WI38 (cell line): ENCODE results near the gene SPOCK1.

Experiments
- H3K4me3 ChIP-seq: 2 replicates; pipeline ENCODE4 v1.5.1; 2011; ENCODE audit warnings: low read depth, mild to moderate bottlenecking, control low read depth, low read length
- CTCF ChIP-seq: IDR thresholded peaks from 2 replicates; pipeline ENCODE4 v1.5.1; 2012; ENCODE audit warnings: low read depth, mild to moderate bottlenecking, control low read depth, low read length

The SPOCK1 gene

GRCh38 chr5:137051161-137051560 is 448.0 kb downstream of the SPOCK1 start:
- 0 out of 2 replicates have a peak, but pooled peaks have one; percentile 29 for TF ChIP-seq CTCF
- no peak overlapping the region for H3K4me3 ChIP-seq

DNA sequence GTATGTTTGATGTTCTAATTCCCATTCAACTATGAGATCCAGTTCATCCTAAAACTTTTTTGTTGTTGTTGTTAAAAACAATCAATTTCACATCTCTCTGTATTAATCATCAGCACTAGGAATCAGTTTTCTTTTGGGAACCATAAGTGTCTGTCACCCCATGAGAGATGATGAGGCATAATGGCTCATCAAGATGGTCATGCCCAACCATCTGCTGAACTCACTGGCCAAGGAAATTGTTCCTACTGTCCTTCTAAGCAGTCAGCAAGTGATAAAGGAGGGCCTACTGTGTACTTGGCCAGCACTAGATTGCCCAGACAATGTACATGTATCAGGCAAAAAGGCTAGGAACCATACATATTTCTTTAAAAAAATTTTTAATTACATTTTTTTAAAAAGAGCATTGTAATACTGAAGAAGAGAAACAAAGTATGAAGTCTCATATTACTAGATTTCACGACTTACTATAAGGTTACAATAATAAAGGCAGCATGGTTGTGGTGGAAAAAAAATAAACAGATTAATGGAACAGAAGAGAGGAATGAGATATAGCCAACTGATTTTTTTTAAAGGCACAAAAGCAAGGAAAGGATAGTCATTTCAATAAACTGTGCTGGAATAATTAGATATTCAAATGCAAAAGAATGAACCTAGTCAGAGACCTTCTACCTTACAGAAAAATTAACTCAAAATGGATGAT is 458.3 kb downstream of the SPOCK1 start:
- no peak overlapping the region for H3K4me3 ChIP-seq
- no peak for TF ChIP-seq CTCF

DNA sequence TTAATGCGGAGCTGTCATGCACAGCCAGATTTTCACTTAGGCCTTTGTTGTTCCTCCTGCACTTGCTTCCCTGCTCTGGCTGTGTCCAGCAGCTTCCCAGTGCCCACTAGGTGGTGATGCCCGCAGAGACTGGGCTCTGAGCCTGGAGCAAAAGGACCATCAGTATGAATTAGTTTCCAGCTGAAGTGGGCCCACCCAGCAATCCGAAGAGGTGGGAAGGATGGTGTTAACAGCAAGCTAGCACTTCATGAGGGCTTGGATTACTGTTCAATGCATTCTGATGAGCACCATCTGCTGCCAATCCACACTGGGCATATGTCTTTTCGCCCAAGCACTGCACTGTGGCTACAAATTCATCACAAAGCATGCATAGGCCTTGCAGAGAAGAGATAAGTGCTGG is 459.1 kb downstream of the SPOCK1 start:
- H3K4me3 ChIP-seq, result no peak overlapping the region
- TF ChIP-seq CTCF, result no peak

DNA sequence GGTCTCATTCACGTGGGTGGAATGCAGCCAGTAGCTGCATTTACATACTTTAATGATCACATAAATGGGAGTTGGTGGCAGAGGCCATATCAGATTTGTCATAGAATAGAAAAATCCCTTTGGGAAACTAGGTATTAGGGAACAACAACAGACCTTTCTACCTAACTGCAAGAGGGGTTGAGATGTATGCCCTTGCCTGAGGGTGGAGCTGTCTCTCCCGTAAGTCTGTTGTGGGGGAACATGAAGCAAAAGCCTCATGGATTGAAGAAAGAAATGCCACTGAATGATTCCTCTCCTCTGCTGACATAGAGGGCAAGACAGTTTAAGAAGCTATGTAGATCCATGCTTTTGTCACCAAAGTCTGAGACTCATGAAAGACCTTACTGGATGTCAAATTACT is 461.3 kb downstream of the SPOCK1 start:
- H3K4me3 ChIP-seq, result no peak overlapping the region
- TF ChIP-seq CTCF, result no peak

- TF ChIP-seq CTCF, result no peak
- H3K4me3 ChIP-seq, result no peak overlapping the region
Measured at GRCh38 chr5:137036640-137037039, 462.5 kb downstream of the SPOCK1 start.

GRCh38 chr5:137035480-137035878 is 463.6 kb downstream of the SPOCK1 start:
- TF ChIP-seq CTCF, result no peak

DNA sequence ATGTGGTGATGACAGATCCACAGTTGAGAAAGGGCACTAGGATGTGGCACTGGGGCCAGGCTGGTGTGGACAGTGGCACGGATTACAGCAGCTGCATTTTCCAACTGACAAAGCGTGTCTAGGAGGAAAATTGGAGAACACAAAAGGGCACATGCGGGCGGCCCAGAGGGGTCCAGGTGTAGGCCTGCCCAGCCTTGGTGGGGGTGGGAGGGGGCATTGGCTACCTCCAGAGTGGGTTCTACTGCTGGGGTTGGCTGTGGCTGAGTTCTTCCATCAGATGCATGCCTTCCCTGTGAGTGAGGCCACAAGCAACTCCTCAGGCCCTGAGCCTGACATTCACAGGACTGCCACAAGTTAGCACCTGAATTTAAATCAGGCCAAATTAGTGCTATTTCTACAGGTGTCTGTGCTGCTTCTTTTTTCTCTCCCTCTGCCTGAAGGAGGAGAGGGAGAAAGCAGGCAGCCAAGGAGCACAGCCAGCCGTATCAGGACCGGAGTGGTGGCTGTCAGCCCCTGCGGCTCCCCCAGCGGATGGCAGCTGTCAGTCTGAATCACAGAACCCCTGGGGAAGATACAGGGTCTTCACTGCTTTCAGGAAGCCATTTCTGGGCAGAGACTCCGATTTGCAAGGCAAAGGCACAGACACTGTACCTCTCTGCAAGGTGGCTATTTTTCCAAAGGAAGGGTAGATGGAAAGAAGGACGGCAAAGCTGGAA is 464.2 kb downstream of the SPOCK1 start:
- no peak overlapping the region for H3K4me3 ChIP-seq
- no peak for TF ChIP-seq CTCF

More at GRCh38 chr5:137035480-137035878, 463.6 kb downstream of the SPOCK1 start:
- H3K4me3 ChIP-seq, result no peak overlapping the region
